ENCODE data around the gene PLIN3.

- no peak for TF ChIP-seq CREB5 (CRISPR knock-in tag; IDR thresholded peaks at IDR 0.05; ENCODE audit: low read depth)
- TF ChIP-seq ZNF70 (CRISPR knock-in tag; IDR thresholded peaks at IDR 0.05): no peak
- TF ChIP-seq OSR1 (CRISPR knock-in tag; IDR thresholded peaks at IDR 0.05): no peak
- no peak for TF ChIP-seq TSHZ2 (CRISPR knock-in tag; IDR thresholded peaks at IDR 0.05)
- no peak for TF ChIP-seq PATZ1 (CRISPR knock-in tag; IDR thresholded peaks at IDR 0.05; ENCODE audit: borderline replicate concordance)
- no peak for TF ChIP-seq POU6F1 (CRISPR knock-in tag; IDR thresholded peaks at IDR 0.05; ENCODE audit: borderline replicate concordance, low read depth)
- TF ChIP-seq CSDC2 (CRISPR knock-in tag; IDR thresholded peaks at IDR 0.05): no peak
- TF ChIP-seq TCF4 (CRISPR knock-in tag; IDR thresholded peaks at IDR 0.05; ENCODE audit: borderline replicate concordance): no peak
- TF ChIP-seq GLIS3 (CRISPR knock-in tag; IDR thresholded peaks at IDR 0.05): no peak
- TF ChIP-seq ISL1 (CRISPR knock-in tag; IDR thresholded peaks at IDR 0.05): no peak
- no peak for TF ChIP-seq ARNTL (CRISPR knock-in tag; IDR thresholded peaks at IDR 0.05; ENCODE audit: borderline replicate concordance, low read depth)
These were observed 66.3 kb downstream of the PLIN3 start for GRCh38 chr19:4801085-4801619.

Data from SK-N-SH treated with all-trans-retinoic acid at 6 μM for 48 hours (cell line).